Neural cell (in vitro differentiated cells): Measurements from ENCODE around the gene TMEM135. TPM values are rescaled to one million over a fixed set of nuclear protein-coding genes. Genes with fewer than 3 reads are reported as not detected.

ENCODE experiments used
- H2AFZ ChIP-seq: fragments of 200-600, 300-800 bp; sonication (generic), shearing (Covaris generic); 2 replicates; pipeline ENCODE4 v1.6.0; 2014; ENCODE audit warnings: low read depth, mild to moderate bottlenecking, antibody characterized with exemption, low read length, moderate library complexity
- H3F3A ChIP-seq: fragments of 200-600 bp; shearing (Covaris generic); 2 replicates; pipeline ENCODE4 v1.6.1; 2016; ENCODE audit warnings: mild to moderate bottlenecking, moderate library complexity, mixed read lengths, antibody characterized with exemption, low read length; ENCODE audit not compliant: insufficient read depth, poor library complexity, severe bottlenecking
- H3K27ac ChIP-seq: fragments of 200-600, 300-800 bp; sonication (generic), shearing (Covaris generic); 2 replicates; pipeline ENCODE4 v1.5.1; 2014; ENCODE audit warnings: mild to moderate bottlenecking, low read length, moderate library complexity
- H3K27me3 ChIP-seq: fragments of 300-800, 200-600 bp; sonication (generic), shearing (Covaris generic); 2 replicates; pipeline ENCODE4 v1.6.0; 2014; ENCODE audit warnings: mild to moderate bottlenecking, low read depth, low read length, moderate library complexity; ENCODE audit not compliant: insufficient read depth
- H3K36me3 ChIP-seq: fragments of 300-800, 200-600 bp; sonication (generic), shearing (Covaris generic); 2 replicates; pipeline ENCODE4 v1.5.1; 2014; ENCODE audit warnings: mild to moderate bottlenecking, antibody characterized with exemption, low read length, moderate library complexity; ENCODE audit not compliant: insufficient read depth
- H3K4me2 ChIP-seq: fragments of 300-800, 200-600 bp; sonication (generic), shearing (Covaris generic); 2 replicates; pipeline ENCODE4 v1.6.0; 2014; ENCODE audit warnings: mild to moderate bottlenecking, low read length
- H3K4me3 ChIP-seq: fragments of 300-800, 200-600 bp; sonication (generic), shearing (Covaris generic); 2 replicates; pipeline ENCODE4 v1.5.1; 2014; ENCODE audit warnings: mild to moderate bottlenecking, low read length, moderate library complexity
- H3K79me2 ChIP-seq: fragments of 200-600 bp; shearing (Covaris generic); replicated peaks from 2 replicates; pipeline ENCODE4 v1.6.0; 2014; ENCODE audit warnings: mild to moderate bottlenecking, low read length, moderate library complexity; ENCODE audit not compliant: insufficient read depth
- H3K9ac ChIP-seq: fragments of 300-800, 200-600 bp; sonication (generic), shearing (Covaris generic); 2 replicates; pipeline ENCODE4 v1.6.1; 2016; ENCODE audit warnings: mild to moderate bottlenecking, low read length, mixed read lengths
- H3K9me2 ChIP-seq: fragments of 200-600 bp; shearing (Covaris generic); 2 replicates; pipeline ENCODE4 v1.6.1; 2016; ENCODE audit warnings: mild to moderate bottlenecking, low read length, mixed read lengths; ENCODE audit not compliant: insufficient read depth
- H3K9me3 ChIP-seq: fragments of 200-600, 300-800 bp; sonication (generic), shearing (Covaris generic); 2 replicates; pipeline ENCODE4 v1.6.1; 2016; ENCODE audit warnings: mild to moderate bottlenecking, mixed run types, low read length, moderate library complexity, mixed read lengths
- H4K20me1 ChIP-seq: fragments of 200-600 bp; shearing (Covaris generic); 2 replicates; pipeline ENCODE4 v1.6.1; 2016; ENCODE audit warnings: mild to moderate bottlenecking, mixed run types; ENCODE audit not compliant: insufficient read depth
- CTCF ChIP-seq: fragments of 450-650 bp; IDR thresholded peaks from 2 replicates; pipeline ENCODE4 v1.5.1; 2014; ENCODE audit warnings: antibody characterized with exemption, mild to moderate bottlenecking, moderate library complexity; ENCODE audit not compliant: poor library complexity, severe bottlenecking
- EP300 ChIP-seq: fragments of 450-650 bp; conservative IDR thresholded peaks from 2 replicates; pipeline ENCODE4 v1.6.1; 2014; ENCODE audit warnings: antibody characterized with exemption, mild to moderate bottlenecking, moderate library complexity; ENCODE audit not compliant: poor library complexity, severe bottlenecking
- EZH2 ChIP-seq: fragments of 200-600, 300-800 bp; shearing (Covaris generic), sonication (generic); IDR thresholded peaks from 2 replicates; pipeline ENCODE4 v1.6.1; 2014; ENCODE audit warnings: antibody characterized with exemption, low read length, borderline replicate concordance, mild to moderate bottlenecking; ENCODE audit not compliant: insufficient read depth, poor library complexity, severe bottlenecking
- MXI1 ChIP-seq: fragments of 450-650 bp; conservative IDR thresholded peaks from 2 replicates; pipeline ENCODE4 v1.6.1; 2014; ENCODE audit warnings: antibody characterized with exemption, mild to moderate bottlenecking; ENCODE audit not compliant: poor library complexity, severe bottlenecking
- POLR2AphosphoS5 ChIP-seq: IDR thresholded peaks from 2 replicates; pipeline ENCODE4 v1.6.1; 2012
- RAD21 ChIP-seq: fragments of 450-650 bp; conservative IDR thresholded peaks from 2 replicates; pipeline ENCODE4 v1.6.1; 2014; ENCODE audit warnings: antibody characterized with exemption, mild to moderate bottlenecking, moderate library complexity
- REST ChIP-seq: IDR thresholded peaks from 2 replicates; pipeline ENCODE4 v1.6.1; 2012; ENCODE audit warnings: borderline replicate concordance
- SMC3 ChIP-seq: fragments of 450-650 bp; conservative IDR thresholded peaks from 2 replicates; pipeline ENCODE4 v1.6.1; 2014; ENCODE audit warnings: antibody characterized with exemption, mild to moderate bottlenecking, moderate library complexity; ENCODE audit not compliant: poor library complexity
- TAF1 ChIP-seq: IDR thresholded peaks from 2 replicates; pipeline ENCODE4 v1.6.1; 2012; ENCODE audit warnings: low read depth
- polyA plus RNA-seq: library from polyadenylated mRNA; depleted of rRNA; stranded (reverse); fragments of >200 nt; gene quantifications from 2 replicates; pipeline ENCODE4 v1.2.3, GENCODE V29; 2014

Gene TMEM135
- polyA plus RNA-seq, 1 donor from 2014 or later, result 15.6 TPM

- TF ChIP-seq REST, result no peak
- TF ChIP-seq TAF1, result no peak
- no peak for TF ChIP-seq EP300
- TF ChIP-seq CTCF, result no peak
- TF ChIP-seq SMC3, result no peak
- no peak for TF ChIP-seq RAD21
- no peak for TF ChIP-seq POLR2AphosphoS5
- no peak for TF ChIP-seq EZH2
- no peak for TF ChIP-seq MXI1
- Histone ChIP-seq H3K9me2 (no peaks in the 10 kb centered on the region), H3K9me3 (no peaks in the 10 kb centered on the region), H3K27ac (no peak overlapping the region), H3K4me3 (no peak overlapping the region), H4K20me1 (no peaks in the 10 kb centered on the region), H3K9ac (no peak overlapping the region), H3K79me2 (no peaks in the 10 kb centered on the region), H2AFZ (no peak overlapping the region), H3K4me2 (no peak overlapping the region), H3K36me3 (no peaks in the 10 kb centered on the region), H3F3A (no peaks in the 10 kb centered on the region), H3K27me3 (no peaks in the 10 kb centered on the region)
Measured at GRCh38 chr11:87255589-87255988, 217.9 kb downstream of the TMEM135 start.

DNA sequence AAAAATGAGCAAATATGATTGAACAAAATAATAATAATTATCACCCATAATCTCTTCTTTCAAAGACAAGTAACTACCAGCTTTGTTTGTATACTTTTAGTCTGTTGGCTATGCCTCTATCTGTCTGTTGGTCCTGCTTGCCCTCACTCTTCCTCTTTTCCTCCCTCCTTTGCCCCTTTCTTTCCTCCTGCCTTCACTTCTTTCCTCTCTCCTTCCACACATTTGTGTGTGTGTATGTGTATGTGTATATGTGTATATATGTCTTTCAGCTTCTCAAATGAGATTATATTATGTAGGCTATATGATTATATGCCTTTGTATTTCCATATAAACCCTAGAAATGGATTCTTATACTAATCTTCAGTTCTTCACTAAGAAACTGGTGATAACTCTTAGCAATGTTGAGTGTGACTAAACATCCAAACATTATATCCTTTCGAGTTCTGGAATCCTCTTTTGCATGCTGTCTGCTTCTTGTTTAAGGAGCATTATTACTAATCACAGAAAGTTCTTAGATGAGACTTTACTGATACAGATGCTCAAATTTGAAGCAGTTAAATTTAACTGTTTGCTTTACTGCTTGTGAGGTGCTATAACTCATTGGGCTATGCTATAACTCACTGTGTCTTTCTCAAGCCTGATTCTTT lies 219.1 kb downstream of the TMEM135 start:
- Histone ChIP-seq H3K27ac (no peak overlapping the region), H3F3A (no peaks in the 10 kb centered on the region), H3K9me2 (no peaks in the 10 kb centered on the region), H2AFZ (no peak overlapping the region), H3K4me3 (no peak overlapping the region), H3K27me3 (no peaks in the 10 kb centered on the region), H3K79me2 (no peaks in the 10 kb centered on the region), H3K4me2 (no peak overlapping the region), H3K9me3 (no peaks in the 10 kb centered on the region), H3K9ac (no peak overlapping the region), H4K20me1 (no peaks in the 10 kb centered on the region), H3K36me3 (no peaks in the 10 kb centered on the region)
- TF ChIP-seq EP300, result no peak
